ENCODE results near the gene NOTCH2.

Gene NOTCH2

DNA sequence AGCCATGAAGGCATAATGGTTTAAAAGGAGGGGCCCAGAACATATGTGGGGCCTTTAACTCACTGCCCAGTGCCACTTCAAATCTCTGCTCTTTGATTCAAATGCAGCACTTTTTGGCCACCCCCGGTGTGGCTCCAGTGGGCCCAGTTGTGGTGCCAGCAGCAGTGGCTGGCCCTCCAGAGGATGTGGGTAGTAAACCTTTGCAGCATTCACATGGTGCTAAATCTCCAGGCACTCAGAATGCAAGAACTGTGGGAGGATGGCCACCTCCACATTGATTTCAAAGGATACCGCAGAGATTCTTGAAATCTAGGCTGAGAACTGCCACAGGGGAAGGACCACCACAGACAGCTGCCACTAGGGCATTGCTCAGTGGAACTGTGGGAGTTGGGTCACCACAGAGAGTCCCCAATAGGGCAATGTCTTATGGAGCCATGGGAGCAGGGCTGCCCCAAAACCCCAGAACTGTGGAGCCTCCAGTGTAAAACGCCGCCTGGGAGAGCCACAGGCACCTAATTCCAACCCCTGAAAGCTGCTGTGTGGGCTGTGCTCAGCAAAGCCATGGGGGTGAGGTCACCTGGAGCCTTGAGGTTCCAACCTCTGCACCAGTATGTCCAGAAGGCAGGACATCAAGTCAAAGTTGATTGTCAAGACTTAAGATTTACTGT lies 166.6 kb downstream of the NOTCH2 start:
- DNase-seq: no peak

DNA sequence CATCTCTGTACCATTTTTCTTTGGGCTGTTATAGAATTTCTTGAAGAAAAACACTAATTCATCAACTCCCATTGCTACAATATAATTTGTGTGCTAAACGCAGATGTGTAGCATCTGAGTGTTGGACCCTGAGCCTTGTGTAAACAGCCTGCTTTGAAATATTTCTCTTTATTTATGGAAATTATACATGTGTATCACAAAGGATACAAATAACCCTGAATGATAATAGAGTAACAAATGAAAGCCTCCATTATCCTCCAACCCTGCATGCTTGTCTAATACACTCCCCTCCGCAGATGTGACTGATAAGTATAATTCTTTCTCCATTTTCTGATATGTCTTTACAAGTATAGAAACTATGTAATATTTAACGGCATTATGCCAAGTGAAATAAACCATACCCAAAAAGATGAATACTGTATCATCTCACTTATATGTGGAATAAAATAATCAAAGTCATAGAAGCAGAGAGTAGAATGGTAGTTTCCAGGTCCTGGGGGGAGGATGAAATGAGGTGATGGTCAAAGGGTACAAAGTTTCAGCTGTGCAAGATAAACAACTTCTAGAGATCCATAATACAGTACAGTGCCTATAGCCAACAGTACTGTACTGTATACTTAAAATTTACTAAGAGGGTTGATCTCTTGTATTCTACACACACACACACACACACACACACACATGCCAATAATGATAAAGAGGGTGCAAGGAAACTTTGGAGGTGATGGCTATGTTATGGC lies 170.3 kb downstream of the NOTCH2 start:
- no peak for DNase-seq

DNA sequence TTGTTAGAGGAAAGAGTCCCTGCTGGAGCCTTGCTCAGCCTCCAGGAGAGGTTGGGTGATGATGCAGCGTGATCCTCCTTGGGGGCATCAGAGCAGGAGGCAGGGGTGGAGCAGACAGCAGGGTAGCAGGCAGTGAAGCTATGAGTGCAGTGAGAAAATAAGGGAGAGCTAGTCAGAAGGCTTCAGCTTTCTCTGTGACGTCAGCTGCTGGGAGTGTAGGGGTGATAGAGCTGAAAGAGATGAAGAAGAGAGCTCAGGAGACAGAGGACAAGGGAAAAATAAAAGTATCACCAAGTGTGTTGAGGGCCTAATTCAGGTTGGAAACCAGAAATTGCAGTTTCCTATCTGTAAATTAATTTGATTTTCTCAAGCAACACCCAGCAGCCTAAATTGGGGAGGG lies 170.9 kb downstream of the NOTCH2 start:
- no peak for DNase-seq

DNA sequence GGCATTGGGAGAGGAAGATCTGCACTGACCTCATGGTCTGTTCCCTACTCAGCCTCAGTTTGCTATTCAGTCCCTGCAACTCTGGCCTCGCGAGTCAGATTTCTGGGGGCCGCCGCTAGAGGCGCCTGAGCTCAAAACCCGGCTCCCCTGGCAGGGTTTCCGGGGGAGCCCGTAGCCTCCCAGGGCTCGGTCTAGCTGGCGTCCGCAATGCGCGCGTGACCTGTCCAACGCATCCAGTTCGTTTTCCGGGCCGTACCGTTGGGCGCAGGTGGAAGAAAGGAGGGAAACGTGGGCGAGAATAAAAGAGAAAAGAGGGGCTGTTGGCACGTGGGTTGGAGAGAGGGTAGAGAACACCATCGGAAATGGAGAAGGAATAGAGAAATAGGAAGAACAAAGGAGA lies 173.2 kb downstream of the NOTCH2 start, which contains the start of gene ADAM30:
ADAM30 (minus strand) TSS at position 213 of the 400 bp plus-strand sequence; CDS start at position 34, 179 bp downstream.
- no peak for DNase-seq

GRCh38 chr1:119895102-119895501 lies 174.4 kb downstream of the NOTCH2 start:
- DNase-seq: no peak

DNA sequence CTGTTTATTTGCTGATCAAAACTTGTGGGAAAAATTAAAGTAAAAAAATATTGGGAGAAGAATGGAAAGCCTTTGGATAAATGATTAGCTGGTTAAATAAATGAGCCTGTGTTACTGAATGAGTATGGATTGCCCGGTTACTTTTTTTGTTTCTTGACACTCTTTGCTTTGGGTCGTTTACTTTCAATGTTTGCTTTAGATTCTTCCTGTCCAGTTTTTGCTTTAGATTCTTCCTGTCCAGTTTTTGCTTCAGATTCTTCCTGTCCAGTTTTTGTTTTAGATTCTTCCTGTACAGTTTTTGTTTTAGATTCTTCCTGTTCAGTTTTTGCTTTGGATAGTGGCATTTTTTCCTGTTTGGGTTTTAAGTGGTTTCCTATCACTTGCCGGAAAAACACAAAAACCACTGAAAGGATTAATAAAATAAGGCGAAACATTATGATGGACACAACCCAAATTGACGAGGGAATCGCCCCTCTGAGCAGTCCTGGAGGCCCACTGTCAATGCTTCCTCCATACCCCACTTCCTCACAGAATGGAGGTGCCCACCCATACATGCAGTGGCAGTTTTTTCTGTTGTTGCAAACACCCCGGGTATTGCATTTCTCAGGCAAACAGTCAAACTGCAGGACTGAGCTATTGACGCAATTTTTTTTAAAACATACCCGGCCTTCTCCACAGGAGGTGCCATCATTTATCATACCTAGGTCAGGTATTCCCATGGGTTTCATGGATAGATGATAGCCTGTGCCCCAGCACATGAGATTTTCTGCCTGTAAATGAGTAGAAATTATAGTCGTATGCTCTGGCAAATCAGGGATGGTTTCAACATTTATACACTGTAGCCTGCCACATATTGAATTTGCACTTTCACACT lies 175.4 kb downstream of the NOTCH2 start:
- no peak for DNase-seq

DNA sequence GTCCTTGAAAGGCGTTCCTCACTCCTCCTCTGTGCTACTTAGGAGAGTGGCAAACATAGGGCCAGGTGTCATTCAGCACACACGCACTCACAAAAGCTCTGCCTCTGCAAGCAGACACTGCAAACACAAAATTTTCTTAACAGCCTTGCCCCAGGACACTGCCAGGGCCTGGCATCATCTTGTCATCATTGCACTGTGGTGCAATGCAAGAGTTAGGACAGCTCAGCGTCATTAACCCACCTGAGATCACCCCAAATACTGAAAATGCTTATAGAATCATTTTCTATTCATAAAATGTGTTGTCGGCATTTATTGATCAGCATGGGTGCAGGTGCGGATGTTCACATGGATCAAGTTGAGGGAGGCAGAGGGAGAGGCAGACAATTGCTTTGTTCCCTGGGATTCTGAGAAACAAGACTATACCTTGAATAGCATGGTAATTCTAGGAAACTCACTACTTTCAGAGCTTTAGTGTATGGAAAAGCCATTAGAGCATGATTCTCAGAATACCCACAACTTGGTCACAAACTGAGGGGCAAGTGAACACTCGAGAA lies 176.1 kb downstream of the NOTCH2 start:
- DNase-seq: no peak

DNA sequence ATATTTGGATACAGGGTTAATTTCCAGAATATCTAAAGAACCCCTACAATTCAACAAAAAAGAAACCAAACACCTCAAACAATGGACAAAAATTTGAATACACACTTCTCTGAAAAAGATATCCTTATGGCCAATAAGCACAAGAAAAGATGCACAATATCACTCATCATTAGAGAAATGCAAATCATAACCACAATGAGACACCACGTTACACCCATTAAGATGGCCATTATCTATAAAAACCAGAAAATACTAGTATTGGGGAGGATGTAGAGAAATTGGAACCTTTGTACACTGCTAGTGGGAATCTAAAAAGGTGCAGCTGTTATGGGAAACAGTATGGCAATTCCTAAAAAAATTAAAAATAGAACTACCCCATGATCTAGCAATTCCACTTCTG lies 178.1 kb downstream of the NOTCH2 start:
- no peak for DNase-seq

DNA sequence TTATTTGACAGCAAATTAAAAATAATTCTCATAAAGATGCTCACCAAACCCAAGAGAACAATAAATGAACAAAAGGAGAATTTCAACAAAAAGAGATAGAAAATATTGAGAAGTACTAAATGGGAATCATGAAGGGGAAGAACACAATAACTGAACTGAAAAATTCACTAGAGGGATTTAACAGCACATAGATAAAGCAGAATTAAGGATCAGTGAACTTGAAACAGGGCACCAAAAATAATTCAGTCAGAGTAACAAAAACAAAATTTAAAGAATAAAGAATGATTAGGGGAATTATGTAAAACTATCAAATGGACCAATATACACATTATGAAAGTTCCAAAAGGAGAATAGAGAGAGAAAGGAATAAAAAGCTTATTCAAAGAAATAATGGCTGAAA lies 181.0 kb downstream of the NOTCH2 start:
- no peak for DNase-seq

GRCh38 chr1:119887427-119887826 lies 182.0 kb downstream of the NOTCH2 start:
- no peak for DNase-seq

GRCh38 chr1:119885903-119886783 lies 183.3 kb downstream of the NOTCH2 start:
- DNase-seq: no peak

- DNase-seq: no peak
Measured at GRCh38 chr1:119884711-119885110, 184.8 kb downstream of the NOTCH2 start.

- no peak for DNase-seq
Measured at GRCh38 chr1:119883826-119884225, 185.6 kb downstream of the NOTCH2 start.

- no peak for DNase-seq
Measured at GRCh38 chr1:119882132-119883049, 187.1 kb downstream of the NOTCH2 start.

DNA sequence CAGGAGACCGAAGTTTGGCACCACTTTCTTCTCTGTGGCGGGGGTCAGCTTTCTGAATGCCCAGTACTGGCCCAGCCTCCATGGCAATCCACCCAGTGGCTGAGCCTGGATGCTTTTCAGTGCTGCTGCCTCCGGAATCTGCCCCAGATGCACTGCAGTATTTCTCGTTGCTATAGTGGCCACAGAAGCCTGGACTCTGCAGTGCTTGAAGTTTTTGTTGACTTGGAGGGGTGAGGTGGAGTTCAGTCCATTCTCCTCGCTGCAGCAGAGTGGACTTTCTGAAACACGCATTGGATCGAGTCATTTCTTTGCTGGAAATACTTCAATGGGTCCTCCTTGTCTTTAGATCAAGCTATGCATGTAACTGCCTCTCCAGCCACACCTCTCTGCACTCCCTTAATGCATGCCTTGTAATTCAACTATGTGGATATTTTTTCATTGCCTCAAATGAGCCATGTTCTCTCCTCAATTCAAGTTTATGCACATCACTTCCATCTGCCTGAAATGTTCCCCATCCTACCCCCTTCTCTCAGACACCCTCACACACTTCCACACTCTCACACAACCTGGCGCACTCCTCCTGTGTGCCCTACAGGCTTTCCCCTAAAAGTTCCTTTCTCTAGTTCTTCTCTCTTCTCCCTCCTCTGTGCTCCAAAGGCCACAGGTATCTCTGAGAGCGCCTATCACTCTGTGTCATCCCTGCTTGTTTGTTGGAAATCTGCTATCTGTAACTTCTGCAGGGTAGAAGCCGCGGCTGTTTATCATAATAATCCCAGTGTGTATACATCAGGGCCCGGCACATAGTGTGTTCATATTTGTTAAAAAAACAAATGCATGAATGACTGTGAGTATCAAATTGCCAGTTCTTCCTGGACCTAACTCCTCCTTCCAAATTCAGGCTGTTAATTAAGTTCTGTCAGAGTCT lies 189.7 kb downstream of the NOTCH2 start:
- no peak for DNase-seq

GRCh38 chr1:119878171-119878570 lies 191.3 kb downstream of the NOTCH2 start:
- no peak for DNase-seq

DNA sequence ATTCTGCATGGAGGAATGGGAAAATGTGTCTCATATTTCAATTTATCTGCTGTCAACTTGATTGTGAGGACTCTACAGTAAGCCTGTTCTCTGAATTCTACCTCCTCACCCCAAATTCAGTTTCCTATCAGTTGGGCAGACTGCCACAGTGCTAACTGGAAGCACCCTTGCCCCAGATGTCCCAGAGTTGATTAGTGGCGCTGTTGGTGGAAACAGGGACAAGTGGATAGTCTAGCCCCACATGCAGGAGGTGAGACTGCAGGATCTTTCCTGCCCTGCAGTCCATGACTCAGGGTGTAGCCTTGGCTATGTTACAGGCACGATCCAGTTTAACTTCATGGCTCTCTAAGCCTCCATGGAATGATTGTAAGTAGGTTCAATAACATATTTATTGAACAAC lies 195.3 kb downstream of the NOTCH2 start:
- DNase-seq: no peak

GRCh38 chr1:119873135-119874015 lies 196.1 kb downstream of the NOTCH2 start:
- DNase-seq: peak; percentile 83

- DNase-seq: no peak
Measured at GRCh38 chr1:119871881-119872280, 197.6 kb downstream of the NOTCH2 start.

All from right hindlimb (tissue), 1 donor.